Activated naive CD4-positive, alpha-beta T cell treated with anti-CD3 and anti-CD28 coated beads, Interleukin-2, amount 50 U/mL, for 24 hours (primary cell): ENCODE measurements around the gene CUX1.
"Not testable (repeated sequence)": the region's sequence is repeated elsewhere in the genome, so short reads cannot be mapped to it uniquely, and the experiment has no call there.

Experiments
- H3K27ac Mint-ChIP-seq: one replicate; pipeline ENCODE4 v1.8.0; 2021; ENCODE audit warnings: mild to moderate bottlenecking, mixed read lengths
- H3K27me3 Mint-ChIP-seq: one replicate; pipeline ENCODE4 v1.8.0; 2021; ENCODE audit warnings: mixed read lengths
- H3K36me3 Mint-ChIP-seq: one replicate; pipeline ENCODE4 v1.8.0; 2021; ENCODE audit warnings: mixed read lengths
- H3K4me1 Mint-ChIP-seq: one replicate; pipeline ENCODE4 v1.8.0; 2021; ENCODE audit warnings: mixed read lengths
- H3K4me3 Mint-ChIP-seq: one replicate; pipeline ENCODE4 v1.8.0; 2021; ENCODE audit warnings: mild to moderate bottlenecking, mixed read lengths
- H3K9me3 Mint-ChIP-seq: one replicate; pipeline ENCODE4 v1.8.0; 2021; ENCODE audit warnings: mixed read lengths

The CUX1 gene

GRCh38 chr7:101828301-101829020 lies 11.0 kb downstream of the CUX1 start:
- Mint-ChIP-seq H3K4me3 (no peak overlapping the region), H3K4me1 (peaks cover 28% of the 10 kb centered on the region), H3K9me3 (no peaks in the 10 kb centered on the region)

GRCh38 chr7:101829374-101829773 lies 11.9 kb downstream of the CUX1 start:
- Mint-ChIP-seq H3K36me3 (peaks cover 4% of the 10 kb centered on the region), H3K9me3 (no peaks in the 10 kb centered on the region), H3K4me1 (peaks cover 24% of the 10 kb centered on the region), H3K27me3 (no peaks in the 10 kb centered on the region), H3K27ac (no peak overlapping the region), H3K4me3 (no peak overlapping the region)

More at GRCh38 chr7:101828301-101829020, 11.0 kb downstream of the CUX1 start:
- H3K27me3 Mint-ChIP-seq, result no peaks in the 10 kb centered on the region
- H3K27ac Mint-ChIP-seq, result peak overlapping the region; percentile 24
- peaks cover 4% of the 10 kb centered on the region for H3K36me3 Mint-ChIP-seq

GRCh38 chr7:101829821-101830220 lies 12.4 kb downstream of the CUX1 start:
- Mint-ChIP-seq H3K4me3 (no peak overlapping the region), H3K9me3 (no peaks in the 10 kb centered on the region), H3K27me3 (no peaks in the 10 kb centered on the region), H3K4me1 (peaks cover 23% of the 10 kb centered on the region), H3K27ac (no peak overlapping the region), H3K36me3 (peaks cover 4% of the 10 kb centered on the region)

DNA sequence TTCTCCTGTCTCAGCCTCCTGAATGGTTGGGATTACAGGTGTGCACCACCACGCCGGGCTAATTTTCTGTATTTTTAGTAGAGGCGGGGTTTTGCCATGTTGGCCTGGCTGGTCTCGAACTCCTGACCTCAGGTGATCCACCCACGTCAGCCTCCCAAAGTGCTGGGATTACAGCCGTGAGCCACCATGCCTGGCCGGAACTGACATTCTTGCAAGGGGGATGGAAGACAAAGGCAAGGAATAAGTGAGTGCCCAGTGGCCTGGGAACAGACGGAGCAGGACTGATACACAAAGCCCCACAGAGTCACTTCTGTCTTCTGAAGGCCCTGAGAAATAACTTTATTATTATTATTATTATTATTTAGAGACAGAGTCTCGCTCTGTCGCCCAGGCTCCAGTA lies 14.0 kb downstream of the CUX1 start:
- not testable (repeated sequence) for H3K9me3 Mint-ChIP-seq, H3K36me3 Mint-ChIP-seq, H3K27me3 Mint-ChIP-seq, H3K4me1 Mint-ChIP-seq, H3K27ac Mint-ChIP-seq, H3K4me3 Mint-ChIP-seq

GRCh38 chr7:101832205-101832631 lies 14.8 kb downstream of the CUX1 start:
- Mint-ChIP-seq H3K36me3 (peaks cover 4% of the 10 kb centered on the region), H3K27me3 (no peaks in the 10 kb centered on the region), H3K27ac (no peak overlapping the region), H3K4me3 (no peak overlapping the region), H3K9me3 (no peaks in the 10 kb centered on the region), H3K4me1 (peaks cover 4% of the 10 kb centered on the region)

DNA sequence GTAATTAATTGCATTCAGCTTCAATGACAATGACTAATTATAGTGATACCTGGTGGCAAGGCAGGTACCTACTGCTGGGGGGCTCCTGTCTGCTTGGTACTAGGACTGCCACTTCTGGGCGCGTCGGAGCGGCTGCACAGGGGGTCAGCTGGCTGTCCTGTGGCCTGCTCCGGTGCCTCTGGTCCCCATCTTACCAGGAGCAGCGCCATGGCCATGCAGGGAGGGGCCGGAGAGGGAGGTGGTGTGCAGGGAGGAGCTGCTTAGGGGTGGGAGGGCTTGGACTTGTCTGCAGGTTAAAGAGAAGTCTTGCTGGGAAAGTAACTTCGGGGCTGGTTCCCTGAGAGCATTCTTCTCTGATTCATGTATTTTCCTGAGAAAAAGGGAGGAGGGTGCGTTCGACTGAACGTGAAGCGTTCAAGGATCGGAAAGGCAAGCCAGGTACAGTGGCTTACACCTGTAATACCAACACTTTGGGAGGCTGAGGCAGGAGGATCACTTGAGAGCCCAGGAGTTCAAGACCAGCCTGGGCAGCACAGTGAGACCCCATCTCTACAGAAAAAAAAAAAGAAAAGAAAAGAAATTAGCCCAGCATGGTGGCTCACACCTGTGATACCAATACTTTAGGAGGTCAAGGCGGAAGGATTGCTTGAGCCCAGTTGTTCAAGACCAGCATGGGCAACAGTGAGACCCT lies 15.4 kb downstream of the CUX1 start:
- H3K4me1 Mint-ChIP-seq, result no peaks in the 10 kb centered on the region
- no peak overlapping the region for H3K27ac Mint-ChIP-seq
- no peaks in the 10 kb centered on the region for H3K9me3 Mint-ChIP-seq

GRCh38 chr7:101833799-101834198 lies 16.4 kb downstream of the CUX1 start:
- no peaks in the 10 kb centered on the region for H3K4me1 Mint-ChIP-seq
- no peaks in the 10 kb centered on the region for H3K27me3 Mint-ChIP-seq
- peaks cover 3% of the 10 kb centered on the region for H3K36me3 Mint-ChIP-seq
- H3K9me3 Mint-ChIP-seq, result no peaks in the 10 kb centered on the region
- H3K4me3 Mint-ChIP-seq, result no peak overlapping the region
- H3K27ac Mint-ChIP-seq, result no peak overlapping the region

More for the DNA sequence above, 15.4 kb downstream of the CUX1 start:
- Mint-ChIP-seq H3K27me3 (no peaks in the 10 kb centered on the region), H3K36me3 (peaks cover 3% of the 10 kb centered on the region), H3K4me3 (no peak overlapping the region)

GRCh38 chr7:101835136-101835535 lies 17.7 kb downstream of the CUX1 start:
- peaks cover 6% of the 10 kb centered on the region for H3K4me1 Mint-ChIP-seq
- no peak overlapping the region for H3K4me3 Mint-ChIP-seq
- no peaks in the 10 kb centered on the region for H3K27me3 Mint-ChIP-seq
- no peaks in the 10 kb centered on the region for H3K9me3 Mint-ChIP-seq
- peaks cover 3% of the 10 kb centered on the region for H3K36me3 Mint-ChIP-seq
- no peak overlapping the region for H3K27ac Mint-ChIP-seq

- H3K36me3 Mint-ChIP-seq, H3K27ac Mint-ChIP-seq, H3K4me1 Mint-ChIP-seq, H3K4me3 Mint-ChIP-seq, H3K9me3 Mint-ChIP-seq, H3K27me3 Mint-ChIP-seq: not testable (repeated sequence)
These were observed 20.0 kb downstream of the CUX1 start for GRCh38 chr7:101837433-101837832.

- no peak overlapping the region for H3K27ac Mint-ChIP-seq
- H3K36me3 Mint-ChIP-seq, result peaks cover 2% of the 10 kb centered on the region
- no peaks in the 10 kb centered on the region for H3K9me3 Mint-ChIP-seq
- H3K4me1 Mint-ChIP-seq, result peaks cover 13% of the 10 kb centered on the region
- H3K4me3 Mint-ChIP-seq, result no peak overlapping the region
- no peaks in the 10 kb centered on the region for H3K27me3 Mint-ChIP-seq
These were observed 21.5 kb downstream of the CUX1 start for GRCh38 chr7:101838837-101839483.

- H3K36me3 Mint-ChIP-seq, result peaks cover 5% of the 10 kb centered on the region
- H3K4me1 Mint-ChIP-seq, result peaks cover 21% of the 10 kb centered on the region
- H3K27me3 Mint-ChIP-seq, result no peaks in the 10 kb centered on the region
- no peaks in the 10 kb centered on the region for H3K9me3 Mint-ChIP-seq
- no peak overlapping the region for H3K27ac Mint-ChIP-seq
- no peak overlapping the region for H3K4me3 Mint-ChIP-seq
These were observed 23.9 kb downstream of the CUX1 start for GRCh38 chr7:101841328-101841727.

- H3K4me3 Mint-ChIP-seq, result no peak overlapping the region
- H3K36me3 Mint-ChIP-seq, result peaks cover 8% of the 10 kb centered on the region
These were observed 26.2 kb downstream of the CUX1 start for GRCh38 chr7:101843293-101844271.

GRCh38 chr7:101845974-101846373 lies 28.5 kb downstream of the CUX1 start:
- Mint-ChIP-seq H3K27me3 (no peaks in the 10 kb centered on the region), H3K27ac (no peak overlapping the region), H3K4me3 (no peak overlapping the region), H3K36me3 (peaks cover 8% of the 10 kb centered on the region), H3K9me3 (no peaks in the 10 kb centered on the region), H3K4me1 (peaks cover 26% of the 10 kb centered on the region)

More at GRCh38 chr7:101843293-101844271, 26.2 kb downstream of the CUX1 start:
- Mint-ChIP-seq H3K27ac (no peak overlapping the region), H3K4me1 (peaks cover 31% of the 10 kb centered on the region), H3K9me3 (no peaks in the 10 kb centered on the region), H3K27me3 (no peaks in the 10 kb centered on the region)

GRCh38 chr7:101846800-101847538 lies 29.5 kb downstream of the CUX1 start:
- Mint-ChIP-seq H3K36me3 (peaks cover 9% of the 10 kb centered on the region), H3K27ac (no peak overlapping the region), H3K9me3 (no peaks in the 10 kb centered on the region), H3K27me3 (no peaks in the 10 kb centered on the region), H3K4me3 (no peak overlapping the region), H3K4me1 (peaks cover 26% of the 10 kb centered on the region)
